Esophagus muscularis mucosa (tissue), 4 donors: ENCODE measurements around the gene EIF2S2.

Experiments used
- EP300 ChIP-seq: sonication (generic); formaldehyde crosslinking; IDR thresholded peaks from one replicate; pipeline ENCODE4 v1.6.1; 2017; ENCODE audit warnings: antibody characterized with exemption
- POLR2A ChIP-seq: fragments of 450-650 bp; IDR thresholded peaks from one replicate; pipeline ENCODE4 v1.6.1; 2017; ENCODE audit warnings: antibody characterized with exemption, moderate library complexity, mild to moderate bottlenecking, low read depth
- POLR2AphosphoS5 ChIP-seq, 2 donors: sonication (generic); formaldehyde crosslinking; IDR thresholded peaks; one replicate each; pipeline ENCODE4 v1.6.1; 2017; ENCODE audit warnings: antibody characterized with exemption in 2 of 2
- TF ChIP-seq, protein P1 (sequence below), 3 experiments: fragments of 200-600 bp in 2 of 3; fragments of 450-650 bp in 1 of 3; sonication (generic) in 2 of 3; IDR thresholded peaks; one replicate each; pipeline ENCODE4 v1.5.1; 2017 to 2019; ENCODE audit warnings: antibody characterized with exemption in 3 of 3, mild to moderate bottlenecking in 2 of 3, moderate library complexity in 1 of 3

GRCh38 chr20:34090645-34091044 is 21.4 kb downstream of the EIF2S2 start:
- TF ChIP-seq, protein P1, sequence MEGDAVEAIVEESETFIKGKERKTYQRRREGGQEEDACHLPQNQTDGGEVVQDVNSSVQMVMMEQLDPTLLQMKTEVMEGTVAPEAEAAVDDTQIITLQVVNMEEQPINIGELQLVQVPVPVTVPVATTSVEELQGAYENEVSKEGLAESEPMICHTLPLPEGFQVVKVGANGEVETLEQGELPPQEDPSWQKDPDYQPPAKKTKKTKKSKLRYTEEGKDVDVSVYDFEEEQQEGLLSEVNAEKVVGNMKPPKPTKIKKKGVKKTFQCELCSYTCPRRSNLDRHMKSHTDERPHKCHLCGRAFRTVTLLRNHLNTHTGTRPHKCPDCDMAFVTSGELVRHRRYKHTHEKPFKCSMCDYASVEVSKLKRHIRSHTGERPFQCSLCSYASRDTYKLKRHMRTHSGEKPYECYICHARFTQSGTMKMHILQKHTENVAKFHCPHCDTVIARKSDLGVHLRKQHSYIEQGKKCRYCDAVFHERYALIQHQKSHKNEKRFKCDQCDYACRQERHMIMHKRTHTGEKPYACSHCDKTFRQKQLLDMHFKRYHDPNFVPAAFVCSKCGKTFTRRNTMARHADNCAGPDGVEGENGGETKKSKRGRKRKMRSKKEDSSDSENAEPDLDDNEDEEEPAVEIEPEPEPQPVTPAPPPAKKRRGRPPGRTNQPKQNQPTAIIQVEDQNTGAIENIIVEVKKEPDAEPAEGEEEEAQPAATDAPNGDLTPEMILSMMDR (IDR thresholded peaks at IDR 0.05), result no peak
- TF ChIP-seq POLR2A (no peak), POLR2AphosphoS5 (IDR thresholded peaks at IDR 0.05) (no peak), EP300 (no peak)
